HG02981 (cell line): Measurements from ENCODE around the gene PIBF1.
"Not testable (repeated sequence)": the region's sequence is repeated elsewhere in the genome, so short reads cannot be mapped to it uniquely, and the experiment has no call there.

Experiments used
- ATAC-seq: cut with Tn5 transposase; IDR thresholded peaks from one replicate; pipeline ENCODE4 v1.9.1; 2021; ENCODE audit warnings: mild to moderate bottlenecking, moderate library complexity; ENCODE audit not compliant: unreplicated experiment

Gene PIBF1

GRCh38 chr13:73000027-73000674 is 218.2 kb downstream of the PIBF1 start:
- no peak for ATAC-seq

GRCh38 chr13:73001971-73002370 is 220.0 kb downstream of the PIBF1 start:
- ATAC-seq: no peak

DNA sequence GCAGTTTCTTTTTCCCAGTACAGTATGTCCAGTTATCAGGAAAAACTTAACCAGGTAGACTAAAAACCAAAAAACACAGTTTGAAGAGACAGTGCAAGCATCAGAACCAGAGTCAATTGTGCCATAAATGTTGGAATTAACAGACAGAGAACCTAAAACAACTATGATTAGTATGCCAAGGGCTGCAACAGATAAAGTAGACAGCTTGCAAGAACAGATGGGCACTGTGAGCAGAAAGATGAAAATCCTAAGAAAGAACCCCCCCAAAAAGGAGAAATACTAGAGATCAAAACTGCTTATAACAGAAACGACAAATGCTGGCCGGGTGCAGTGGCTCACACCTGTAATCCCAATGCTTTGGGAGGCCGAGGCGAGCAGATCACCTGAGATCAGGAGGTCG is 229.8 kb downstream of the PIBF1 start:
- ATAC-seq: no peak

DNA sequence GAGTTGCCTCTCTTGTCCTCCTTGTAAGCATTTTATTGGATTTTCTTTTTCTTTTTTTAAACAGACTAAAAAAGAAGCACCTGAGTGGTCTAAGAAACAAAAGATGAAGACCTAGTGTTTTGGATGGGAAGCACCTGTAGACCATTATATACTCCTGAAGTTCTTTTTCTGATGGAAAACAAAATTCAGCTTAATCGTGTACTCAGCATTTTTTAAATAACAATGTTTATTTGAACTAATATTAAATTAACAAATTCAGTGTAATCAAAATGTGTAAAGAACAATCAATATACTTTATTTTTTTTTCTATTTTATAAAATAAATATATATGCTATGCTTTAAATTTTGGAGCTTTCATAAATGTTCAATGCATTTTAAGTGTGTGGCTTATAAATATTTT is 233.9 kb downstream of the PIBF1 start:
- no peak for ATAC-seq

DNA sequence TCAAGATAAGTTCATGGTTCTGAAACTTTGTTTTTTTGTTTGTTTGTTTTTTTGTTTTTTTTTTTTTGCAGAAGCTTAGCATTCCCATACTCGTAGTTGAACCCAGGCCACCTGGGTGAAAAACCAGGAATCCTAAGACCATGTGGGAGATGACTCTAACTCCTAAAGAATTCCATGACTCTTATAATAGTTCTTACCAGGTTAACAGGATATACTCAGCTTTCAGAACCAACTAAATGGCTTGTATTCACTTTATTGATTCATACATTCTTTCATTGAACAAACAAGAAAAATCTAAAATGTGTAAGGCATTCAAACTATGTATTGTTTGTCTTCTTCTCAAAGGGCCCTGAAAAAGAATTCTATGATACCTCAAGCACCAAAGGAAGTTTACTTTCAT is 236.4 kb downstream of the PIBF1 start:
- ATAC-seq: no peak

DNA sequence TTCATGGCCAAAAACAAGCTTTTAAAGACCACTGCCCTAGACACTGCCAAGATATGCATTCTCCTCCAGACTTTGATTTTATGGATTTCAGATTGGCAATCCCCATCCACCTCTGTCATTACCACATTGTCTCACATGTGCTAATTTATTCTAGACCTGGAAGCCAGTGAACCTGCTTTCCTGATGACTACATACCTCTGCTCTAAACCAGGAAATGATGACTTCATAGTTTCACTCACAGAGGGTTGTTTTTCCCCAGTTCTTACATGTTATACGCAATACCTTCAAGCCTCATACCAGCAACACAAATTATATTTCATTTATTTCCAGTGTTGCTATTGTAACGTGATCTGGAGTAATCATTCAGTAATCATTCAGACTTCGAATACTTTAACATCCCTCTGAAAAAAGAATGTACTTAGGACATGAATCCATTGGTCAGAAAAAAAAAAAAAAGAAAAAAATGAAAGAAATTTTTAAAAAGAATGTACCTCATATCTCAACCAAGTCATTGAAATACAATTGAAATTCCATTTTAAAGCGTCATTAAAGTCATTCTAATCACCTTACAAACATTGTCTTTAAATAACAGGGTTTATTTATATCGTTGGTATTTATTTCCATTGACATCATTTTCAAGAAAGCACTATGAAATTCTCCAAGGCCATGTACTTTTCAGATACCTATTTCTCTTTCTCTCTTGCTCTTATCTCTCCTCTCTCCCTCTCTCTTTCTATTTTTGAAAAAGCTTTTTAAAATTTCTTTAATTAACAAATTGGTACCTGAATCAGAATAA is 243.5 kb downstream of the PIBF1 start:
- ATAC-seq: no peak

DNA sequence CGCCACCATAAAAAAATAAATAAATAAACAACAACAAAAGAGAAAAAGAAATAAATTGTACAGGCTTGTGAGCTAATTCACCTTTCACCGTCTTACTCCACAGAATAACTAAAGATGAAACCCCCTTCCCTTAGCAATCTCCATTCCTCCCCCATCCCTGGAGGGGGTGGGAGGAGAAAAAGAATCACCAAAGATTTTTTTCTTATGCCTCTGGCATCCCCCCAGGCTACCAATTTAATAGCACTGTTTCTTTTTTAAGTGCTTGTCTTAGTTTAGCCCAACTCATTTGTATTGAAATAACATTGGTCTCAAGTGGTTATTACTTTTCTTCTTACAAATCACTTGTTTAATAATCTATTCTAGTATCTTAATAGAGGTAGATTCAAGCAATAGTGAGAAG is 253.0 kb downstream of the PIBF1 start:
- ATAC-seq: no peak

DNA sequence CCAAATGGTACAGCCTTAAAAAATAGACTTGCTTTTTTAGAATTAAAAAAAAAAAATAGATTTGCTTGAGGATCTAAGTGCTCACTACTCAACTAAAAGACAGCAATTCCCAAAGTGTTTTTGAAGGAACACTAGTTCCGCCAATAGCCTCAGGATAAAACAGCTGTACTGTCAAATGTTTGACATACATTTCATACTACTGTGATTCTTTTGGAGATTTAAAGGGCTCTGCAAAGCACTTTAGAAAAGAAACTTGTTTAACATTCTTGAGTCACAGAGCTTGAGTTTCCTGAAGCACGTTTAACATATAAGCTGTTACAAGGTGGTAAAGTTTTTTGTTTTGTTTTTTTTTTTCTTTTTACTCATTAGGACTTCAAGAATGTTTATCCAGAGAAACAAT is 253.7 kb downstream of the PIBF1 start:
- no peak for ATAC-seq

DNA sequence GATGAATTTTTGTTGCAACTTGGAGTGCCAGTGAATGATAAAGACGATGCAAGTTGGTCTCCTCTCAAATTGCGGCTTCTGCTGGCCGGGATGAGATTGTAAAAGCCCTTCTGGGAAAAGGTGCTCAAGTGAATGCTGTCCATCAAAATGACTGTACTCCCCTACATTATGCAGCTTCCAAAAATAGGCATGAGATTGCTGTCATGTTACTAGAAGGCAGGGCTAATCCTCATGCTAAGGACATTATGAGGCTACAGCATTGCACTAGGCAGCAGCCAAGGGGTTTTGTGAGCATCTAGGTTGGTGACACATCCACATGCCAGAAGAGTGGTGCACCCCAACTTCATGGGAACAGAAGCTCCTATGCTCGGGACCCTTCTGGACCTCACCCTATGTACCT is 254.6 kb downstream of the PIBF1 start:
- ATAC-seq: no peak

- ATAC-seq: no peak
These were observed 256.1 kb downstream of the PIBF1 start for GRCh38 chr13:73038064-73038463.

GRCh38 chr13:73039201-73040108 is 257.5 kb downstream of the PIBF1 start:
- ATAC-seq: no peak

- ATAC-seq: no peak
These were observed 258.6 kb downstream of the PIBF1 start for GRCh38 chr13:73040484-73040883.

- ATAC-seq: no peak
These were observed 259.1 kb downstream of the PIBF1 start for GRCh38 chr13:73040968-73041596.

DNA sequence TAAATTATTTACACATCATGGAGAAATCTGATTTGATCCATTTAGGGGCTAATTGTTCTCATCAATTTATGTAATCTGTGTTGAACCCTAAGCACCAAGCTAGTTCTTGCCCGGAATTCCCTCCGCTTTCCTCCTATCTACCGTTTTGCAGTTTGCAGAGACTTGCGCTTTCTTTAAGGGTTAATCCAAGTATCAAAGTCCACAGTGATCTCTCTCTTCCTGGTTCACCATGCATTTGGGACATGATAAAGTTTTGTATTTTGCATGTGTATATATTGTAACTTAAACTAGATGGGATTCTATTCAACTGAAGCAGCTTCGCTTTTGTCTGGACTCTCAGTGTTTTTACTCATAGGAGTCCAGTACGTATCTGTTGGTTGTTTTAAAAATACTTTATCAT is 263.1 kb downstream of the PIBF1 start:
- ATAC-seq: no peak

- ATAC-seq: not testable (repeated sequence)
These were observed 266.7 kb downstream of the PIBF1 start for GRCh38 chr13:73048615-73049014.

DNA sequence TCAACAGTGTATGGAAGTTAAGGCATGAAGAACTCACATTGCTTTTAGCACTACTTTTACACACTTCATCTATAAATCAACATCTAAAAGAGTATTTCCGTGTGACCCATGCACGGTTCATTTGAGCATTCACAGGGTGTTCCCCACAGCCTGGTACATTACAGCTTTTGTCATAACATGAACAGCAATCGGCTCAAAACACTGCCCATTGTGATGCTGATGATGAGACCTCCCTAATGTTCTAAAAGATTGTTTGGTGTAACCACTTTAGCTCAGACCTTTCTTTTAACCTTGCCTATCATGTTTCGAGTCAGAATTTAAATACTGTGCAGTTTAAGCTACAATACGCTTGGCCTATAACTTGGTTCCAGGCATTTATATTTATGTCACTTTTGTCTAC is 272.8 kb downstream of the PIBF1 start:
- ATAC-seq: no peak

- ATAC-seq: no peak
These were observed 274.1 kb downstream of the PIBF1 start for GRCh38 chr13:73055813-73056564.

DNA sequence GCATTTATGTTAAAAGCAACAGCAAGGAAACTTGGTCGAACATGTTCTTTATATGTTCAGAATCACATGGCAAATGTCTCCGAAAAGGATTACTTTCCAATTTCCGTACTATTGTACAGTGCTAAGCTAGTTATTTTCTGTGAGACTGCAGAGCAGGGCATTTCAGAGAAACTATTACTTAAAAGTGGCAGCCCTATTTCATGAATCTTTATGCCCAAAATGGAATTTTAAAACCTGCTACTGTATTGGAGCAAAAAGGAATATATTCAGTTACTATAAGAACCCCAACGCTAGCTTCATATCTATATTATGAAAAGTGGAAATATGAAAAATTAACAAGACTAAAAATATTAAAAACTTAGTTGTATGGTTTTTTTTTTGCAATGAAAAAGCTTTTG is 274.6 kb downstream of the PIBF1 start:
- ATAC-seq: no peak

DNA sequence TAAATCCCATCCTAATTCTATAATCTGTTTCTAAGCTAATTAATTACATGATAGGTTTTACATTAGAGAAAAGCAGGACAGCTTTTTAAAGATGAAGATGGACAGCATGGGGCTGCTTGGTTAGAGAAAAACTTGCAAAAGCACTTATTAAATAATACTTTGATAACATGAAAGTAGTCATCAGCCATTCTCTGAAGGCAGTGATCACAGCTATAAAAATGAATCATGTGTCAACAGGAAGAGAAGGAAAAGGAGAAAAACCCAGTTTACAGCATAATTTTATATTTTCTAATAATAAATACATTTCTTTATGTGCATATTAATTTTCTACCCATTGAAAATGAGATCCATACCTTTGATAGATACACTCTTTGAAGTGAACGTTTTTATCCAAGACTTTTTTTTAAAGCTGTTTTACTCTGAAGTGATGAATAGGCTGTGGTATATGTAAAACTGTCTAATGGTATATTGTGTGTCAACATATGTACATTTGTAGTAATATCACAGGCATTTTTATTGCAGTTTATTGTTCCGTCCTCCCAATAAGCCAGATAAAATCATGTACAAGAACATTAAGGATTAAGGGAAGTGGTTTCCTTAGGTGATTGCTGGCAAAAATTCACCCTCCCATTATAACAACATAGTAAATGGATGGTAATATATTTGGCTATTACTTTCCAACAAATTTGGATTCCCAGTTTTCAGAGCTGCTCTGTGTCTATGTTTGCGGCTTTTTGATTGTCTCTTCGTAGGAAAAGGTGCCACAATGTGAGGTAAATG is 275.5 kb downstream of the PIBF1 start:
- no peak for ATAC-seq

GRCh38 chr13:73058064-73058313 is 276.1 kb downstream of the PIBF1 start:
- ATAC-seq: no peak
